ENCODE measurements around the gene MTA1.

MTA1 gene

GRCh38 chr14:105476097-105476830, 56.6 kb downstream of the MTA1 start:
- Histone ChIP-seq H3K27me3 (ENCODE audit: insufficient read depth, low read depth, severe bottlenecking) (no peaks in the 10 kb centered on the region), H3K4me3 (ENCODE audit: low read depth, low read length) (no peak overlapping the region), H3K27ac (no peak overlapping the region), H3K9me3 (ENCODE audit: severe bottlenecking) (no peaks in the 10 kb centered on the region), H3K36me3 (no peaks in the 10 kb centered on the region; the same call in 1 of the 2 replicates)
- no peak for DNase-seq
- no peak for TF ChIP-seq CTCF (IDR thresholded peaks at IDR 0.05; ENCODE audit: low read depth, low read length)

DNA sequence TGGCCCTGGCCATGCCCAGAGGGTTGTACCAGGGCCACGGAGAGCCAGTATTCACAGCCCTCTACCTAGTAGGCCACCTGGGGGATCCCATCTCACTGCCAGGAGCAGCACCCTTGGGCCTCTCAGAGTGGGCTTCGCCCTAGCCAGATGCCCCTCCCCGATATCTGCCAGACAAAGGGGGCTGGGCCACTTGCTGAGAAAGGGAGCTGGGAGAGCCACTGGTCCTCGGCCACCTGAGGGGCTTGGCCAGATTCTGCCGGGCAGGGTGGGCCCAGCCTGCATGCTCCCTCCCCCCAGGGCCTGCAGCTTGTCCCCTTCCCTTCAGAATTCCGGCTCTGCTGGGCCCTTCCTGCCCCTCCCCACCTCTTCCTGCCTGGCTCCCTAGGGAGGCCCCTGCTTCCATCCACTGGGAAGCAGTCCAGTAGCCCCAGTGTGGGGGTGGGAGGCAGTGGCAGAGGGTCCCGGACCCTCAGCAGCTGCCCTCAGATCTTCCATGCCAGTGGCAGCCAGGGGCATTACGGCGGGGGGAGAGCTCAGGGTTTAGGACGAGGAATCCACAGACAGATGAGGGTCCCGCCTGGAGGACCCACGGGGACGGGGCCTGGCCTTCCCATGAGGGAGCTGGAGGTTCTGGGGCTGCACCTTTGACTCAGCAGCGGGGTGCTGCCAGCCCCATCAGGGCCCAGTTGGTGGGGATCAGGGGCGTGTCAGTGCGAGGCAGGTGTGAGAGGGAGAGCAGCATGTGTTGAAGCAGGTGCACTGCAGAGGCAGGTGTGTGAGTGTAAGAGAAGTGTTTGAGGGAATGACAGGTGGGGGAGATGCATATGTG, 57.4 kb downstream of the MTA1 start:
- H3K4me3 ChIP-seq (ENCODE audit: low read depth, low read length) = no peak overlapping the region
- no peak for DNase-seq
- H3K36me3 ChIP-seq = no peaks in the 10 kb centered on the region; the same call in 1 of the 2 replicates
- TF ChIP-seq CTCF (IDR thresholded peaks at IDR 0.05; ENCODE audit: low read depth, low read length) = no peak
- H3K9me3 ChIP-seq (ENCODE audit: severe bottlenecking) = no peaks in the 10 kb centered on the region
- H3K27me3 ChIP-seq (ENCODE audit: insufficient read depth, low read depth, severe bottlenecking) = no peaks in the 10 kb centered on the region
- no peak overlapping the region for H3K27ac ChIP-seq

DNA sequence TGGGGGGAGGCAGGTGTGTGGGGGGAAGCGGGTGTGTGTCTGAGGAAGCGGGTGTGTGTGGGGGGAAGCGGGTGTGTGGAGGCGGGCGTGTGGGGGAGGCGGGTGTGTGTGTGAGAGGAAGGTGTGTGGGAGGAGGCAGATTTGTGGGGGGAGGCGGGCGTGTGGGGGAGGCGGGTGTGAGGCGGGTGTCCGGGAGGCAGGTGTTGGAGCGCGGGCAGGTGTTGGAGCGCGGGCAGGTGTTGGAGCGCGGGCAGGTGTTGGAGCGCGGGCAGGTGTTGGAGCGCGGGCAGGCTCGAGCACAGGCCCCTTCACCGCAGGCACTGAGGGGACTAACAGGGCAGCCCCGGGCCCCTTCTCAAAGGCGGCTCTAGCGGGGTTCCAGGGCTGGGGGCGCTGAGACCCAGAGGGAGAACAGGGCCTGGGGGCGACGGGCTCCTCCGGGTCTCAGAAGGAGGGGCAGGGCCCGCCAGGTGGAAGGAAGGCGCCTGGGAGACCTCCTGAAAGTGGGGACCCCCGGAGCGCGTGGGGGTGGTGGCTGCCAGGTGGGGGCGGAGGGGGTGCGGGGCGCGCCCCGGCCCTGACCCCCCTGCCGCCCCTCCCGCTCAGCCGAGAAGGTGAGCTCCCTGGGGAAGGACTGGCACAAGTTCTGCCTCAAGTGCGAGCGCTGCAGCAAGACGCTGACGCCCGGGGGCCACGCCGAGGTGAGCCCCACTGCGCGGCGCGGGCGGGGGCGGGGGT, 58.2 kb downstream of the MTA1 start:
- Histone ChIP-seq H3K4me3 (ENCODE audit: low read depth, low read length) (no peak overlapping the region), H3K27ac (no peak overlapping the region), H3K36me3 (no peaks in the 10 kb centered on the region; the same call in 1 of the 2 replicates), H3K9me3 (ENCODE audit: severe bottlenecking) (no peaks in the 10 kb centered on the region), H3K27me3 (ENCODE audit: insufficient read depth, low read depth, severe bottlenecking) (no peaks in the 10 kb centered on the region)
- DNase-seq = no peak
- no peak for TF ChIP-seq CTCF (IDR thresholded peaks at IDR 0.05; ENCODE audit: low read depth, low read length)

GRCh38 chr14:105478398-105479251, 59.0 kb downstream of the MTA1 start:
- Histone ChIP-seq H3K27ac (no peak overlapping the region), H3K4me3 (ENCODE audit: low read depth, low read length) (no peak overlapping the region), H3K9me3 (ENCODE audit: severe bottlenecking) (no peaks in the 10 kb centered on the region), H3K27me3 (ENCODE audit: insufficient read depth, low read depth, severe bottlenecking) (no peaks in the 10 kb centered on the region), H3K36me3 (no peaks in the 10 kb centered on the region; the same call in 1 of the 2 replicates)
- TF ChIP-seq CTCF (IDR thresholded peaks at IDR 0.05; ENCODE audit: low read depth, low read length) = no peak
- DNase-seq = no peak

Measured in WERI-Rb-1 (cell line).